DMS153 (cell line): ENCODE results near the gene SVEP1.
A peak's percentile ranks its signal among the peaks of the same experiment; 100 is the strongest.
"Not testable (repeated sequence)": the region's sequence is repeated elsewhere in the genome, so short reads cannot be mapped to it uniquely, and the experiment has no call there.

ENCODE experiments used
- DNase-seq: peaks from one replicate; lab custom pipeline; 2025; lab: John Stamatoyannopoulos, UW

Gene SVEP1

GRCh38 chr9:110364451-110364850, 215.1 kb downstream of the SVEP1 start:
- DNase-seq = no peak

DNA sequence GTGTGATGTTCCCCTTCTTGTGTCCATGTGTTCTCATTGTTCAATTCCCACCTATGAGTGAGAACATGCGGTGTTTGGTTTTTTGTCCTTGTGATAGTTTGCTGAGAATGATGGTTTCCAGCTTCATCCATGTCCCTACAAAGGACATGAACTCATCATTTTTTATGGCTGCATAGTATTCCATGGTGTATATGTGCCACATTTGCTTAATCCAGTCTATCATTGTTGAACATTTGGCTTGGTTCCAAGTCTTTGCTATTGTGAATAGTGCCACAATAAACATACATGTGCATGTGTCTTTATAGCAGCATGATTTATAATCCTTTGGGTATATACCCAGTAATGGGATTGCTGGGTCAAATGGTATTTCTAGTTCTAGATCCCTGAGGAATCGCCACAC, 220.5 kb downstream of the SVEP1 start:
- not testable (repeated sequence) for DNase-seq

DNA sequence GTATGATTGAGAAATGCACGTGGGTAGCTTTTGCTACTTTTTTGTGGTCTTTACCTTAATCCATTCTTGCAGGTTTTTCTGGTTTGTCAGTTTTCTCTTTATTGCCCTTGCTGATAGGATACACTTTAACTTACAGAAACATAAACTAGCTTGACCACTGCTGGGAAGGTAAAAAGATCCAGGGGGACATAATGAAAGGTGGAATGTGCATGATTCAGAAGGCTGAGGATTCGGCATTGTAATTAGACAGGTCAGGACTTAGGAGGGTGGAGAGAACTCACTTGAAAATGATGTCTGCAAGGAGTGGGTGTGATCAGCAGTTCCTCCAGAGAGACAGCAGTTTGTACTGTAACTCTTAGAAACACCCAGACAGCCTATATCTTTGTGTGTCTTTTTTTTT, 222.0 kb downstream of the SVEP1 start:
- no peak for DNase-seq

GRCh38 chr9:110356639-110357395, 222.7 kb downstream of the SVEP1 start:
- DNase-seq = no peak

DNA sequence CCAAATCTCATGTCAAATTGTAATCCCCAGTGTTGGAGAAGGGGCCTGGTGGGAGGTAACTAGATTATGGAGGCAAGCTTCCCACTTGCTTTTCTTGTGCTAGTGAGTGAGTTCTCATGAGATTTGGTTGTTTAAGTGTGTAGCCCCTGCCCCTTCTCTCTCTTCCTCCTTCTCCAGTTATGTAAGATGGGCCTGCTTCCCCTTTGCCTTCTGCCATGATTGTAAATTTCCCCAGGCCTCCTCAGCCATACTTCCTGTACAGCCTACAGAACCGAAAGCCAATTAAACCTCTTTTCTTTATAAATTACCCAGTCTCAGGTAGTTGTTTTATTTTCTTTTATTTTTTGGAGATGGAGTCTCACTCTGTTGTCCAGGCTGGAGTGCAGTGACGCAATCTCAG, 223.6 kb downstream of the SVEP1 start:
- DNase-seq = no peak

- DNase-seq = peak; percentile 58
These were observed 228.5 kb downstream of the SVEP1 start for GRCh38 chr9:110351009-110351467.

DNA sequence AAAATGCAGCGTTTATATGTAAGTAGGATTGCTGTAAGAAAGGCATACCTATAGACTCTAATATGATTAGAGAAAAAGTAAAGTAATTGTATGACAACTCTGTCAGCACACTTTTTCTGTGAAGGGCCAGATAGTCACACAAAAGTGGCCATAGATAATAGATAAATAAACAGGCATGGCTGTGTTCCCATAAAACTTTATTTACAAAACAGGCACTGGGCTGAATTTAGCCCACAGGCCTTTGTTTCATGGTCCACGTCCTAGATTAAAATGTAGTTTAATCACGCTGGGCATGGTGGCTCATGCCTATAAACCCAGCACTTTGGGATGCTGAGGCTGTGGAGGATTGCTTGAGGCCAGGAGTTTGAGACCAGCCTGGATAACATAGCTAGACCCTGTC, 233.2 kb downstream of the SVEP1 start:
- no peak for DNase-seq

DNA sequence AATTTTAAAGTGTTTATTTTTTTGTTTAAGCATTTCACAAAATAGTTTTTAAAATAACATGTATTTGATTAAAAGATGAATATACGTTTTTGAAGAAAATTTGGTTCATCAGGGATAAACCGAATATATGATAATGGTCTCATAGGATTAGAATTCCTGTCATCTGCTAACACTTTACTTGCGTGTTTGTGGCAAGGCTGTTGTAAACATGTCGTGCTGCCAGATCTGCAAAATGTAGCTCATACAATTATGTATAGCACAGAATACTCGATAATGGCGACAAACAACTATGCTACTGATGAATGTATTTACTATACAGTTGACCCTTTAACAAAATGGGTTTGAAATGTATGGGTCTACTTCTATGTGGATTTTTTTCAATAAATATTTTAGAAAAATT, 234.7 kb downstream of the SVEP1 start:
- DNase-seq = no peak

DNA sequence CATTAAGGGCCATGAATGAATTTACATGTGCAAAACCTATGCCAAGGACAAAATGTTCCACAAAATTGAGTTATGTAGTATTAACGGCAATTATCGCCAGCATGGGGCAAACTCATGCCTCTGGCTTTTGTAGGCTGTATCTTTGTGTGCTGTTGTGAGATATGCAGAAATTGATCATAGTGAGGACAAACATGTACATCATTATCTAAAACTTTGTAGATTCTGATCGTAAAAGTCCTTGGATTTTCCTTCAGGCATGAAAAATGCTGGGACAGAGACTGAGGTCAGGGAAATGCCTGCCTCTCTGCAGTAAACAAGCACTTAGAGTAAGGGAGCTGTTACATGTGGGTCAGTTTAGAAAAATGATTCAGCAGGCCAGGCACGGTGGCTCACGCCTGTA, 236.0 kb downstream of the SVEP1 start:
- DNase-seq = no peak

GRCh38 chr9:110340306-110340705, 239.2 kb downstream of the SVEP1 start:
- no peak for DNase-seq

GRCh38 chr9:110338143-110338542, 241.4 kb downstream of the SVEP1 start:
- no peak for DNase-seq

GRCh38 chr9:110337727-110338126, 241.8 kb downstream of the SVEP1 start, which contains the start of gene TXNDC8:
TSS of gene TXNDC8 (minus strand) at chr9:110337863.
- no peak for DNase-seq

DNA sequence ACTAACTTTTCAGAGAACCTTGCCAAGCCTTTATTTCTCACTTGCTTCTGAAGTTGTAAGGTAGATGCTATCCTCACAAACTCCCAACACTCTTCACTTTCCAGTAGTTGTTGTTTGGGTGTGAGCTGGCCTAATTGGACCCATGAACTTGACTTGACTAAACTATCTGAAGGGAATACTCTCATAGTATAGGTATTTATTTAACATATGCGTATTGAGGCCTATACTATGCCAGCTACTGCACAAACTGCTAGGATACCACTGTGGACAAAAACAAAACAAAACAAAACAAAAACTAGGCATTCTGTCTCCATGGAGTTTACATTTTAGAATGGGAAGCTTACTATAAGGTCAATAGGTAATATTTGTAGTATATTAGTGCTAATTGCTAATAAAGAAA, 243.2 kb downstream of the SVEP1 start:
- no peak for DNase-seq

DNA sequence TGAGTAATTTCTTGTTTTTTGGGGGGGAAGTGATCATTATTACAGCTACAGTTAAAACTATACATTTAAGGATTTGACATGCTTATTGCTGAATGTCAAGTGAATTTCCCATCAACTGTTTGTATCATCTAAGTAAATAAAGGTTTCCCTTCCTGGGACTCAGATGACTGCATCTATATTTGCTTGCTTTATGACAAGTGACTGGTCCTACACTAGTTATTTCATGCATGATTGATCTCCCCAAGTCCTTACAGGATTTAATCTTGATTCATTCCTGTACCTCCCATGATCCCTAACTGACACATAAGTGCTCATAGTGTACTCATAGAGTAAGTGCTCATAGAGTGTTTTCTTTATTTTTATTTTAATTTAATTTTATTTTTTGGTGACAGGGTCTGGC, 244.7 kb downstream of the SVEP1 start:
- no peak for DNase-seq

DNA sequence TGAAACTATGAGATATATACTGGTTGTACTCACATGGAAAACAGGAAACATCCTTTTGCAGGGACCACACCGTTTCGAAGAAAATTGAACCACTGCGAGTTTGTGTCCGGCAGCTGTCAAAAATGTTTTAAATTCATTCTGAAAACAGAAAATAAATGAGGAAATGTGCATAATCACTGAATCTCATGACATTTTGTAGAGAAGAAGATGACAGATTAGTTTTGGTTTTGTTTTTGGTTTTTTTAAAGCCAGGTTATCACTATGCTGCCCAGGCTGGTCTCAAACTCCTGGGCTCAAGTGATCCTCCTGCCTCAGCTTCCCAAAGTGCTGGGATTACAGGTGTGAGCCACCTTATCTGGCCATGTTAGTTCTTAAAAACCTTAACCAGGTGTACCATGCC, 245.4 kb downstream of the SVEP1 start:
- no peak for DNase-seq

GRCh38 chr9:110332766-110333165, 246.8 kb downstream of the SVEP1 start:
- no peak for DNase-seq

GRCh38 chr9:110330484-110331105, 248.9 kb downstream of the SVEP1 start:
- DNase-seq = no peak

- no peak for DNase-seq
These were observed 249.8 kb downstream of the SVEP1 start for GRCh38 chr9:110329639-110330230.

DNA sequence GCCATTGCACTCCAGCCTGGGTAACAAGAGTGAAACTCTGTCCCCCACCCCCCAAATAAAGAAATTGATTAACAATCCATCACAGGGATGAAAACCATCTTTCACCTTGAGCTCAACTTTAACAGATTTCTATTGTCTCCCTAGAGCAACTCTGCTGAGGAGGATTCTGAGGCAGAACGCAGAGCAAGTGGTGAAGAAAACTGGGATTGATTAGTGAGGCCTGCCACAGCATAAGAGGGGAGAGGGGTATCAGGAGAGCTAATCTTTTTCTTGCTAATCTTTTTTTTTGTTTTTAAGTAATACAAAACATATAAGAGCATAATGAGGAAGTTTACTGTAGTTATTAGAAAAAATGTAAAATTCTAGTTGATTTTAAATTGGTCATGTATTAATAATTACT, 250.8 kb downstream of the SVEP1 start:
- DNase-seq = no peak

DNA sequence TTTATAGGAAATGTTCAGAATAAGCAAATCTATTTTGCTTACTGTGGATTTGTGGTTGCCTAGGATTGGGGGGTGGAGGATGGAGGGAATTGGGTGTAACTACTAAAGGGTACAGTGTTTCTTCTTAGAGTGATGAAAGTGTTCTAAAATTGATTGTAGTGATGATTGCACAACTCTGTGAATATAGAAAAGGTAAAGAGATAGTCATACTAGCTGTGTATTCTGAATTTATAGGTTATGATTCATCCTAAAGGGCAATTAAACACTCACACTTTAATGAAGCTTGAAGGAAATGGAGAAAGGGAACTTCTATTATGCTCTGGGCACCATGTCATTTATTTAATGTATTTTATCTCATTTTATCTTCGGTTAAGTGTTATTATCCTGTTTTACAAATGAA, 251.8 kb downstream of the SVEP1 start:
- no peak for DNase-seq

DNA sequence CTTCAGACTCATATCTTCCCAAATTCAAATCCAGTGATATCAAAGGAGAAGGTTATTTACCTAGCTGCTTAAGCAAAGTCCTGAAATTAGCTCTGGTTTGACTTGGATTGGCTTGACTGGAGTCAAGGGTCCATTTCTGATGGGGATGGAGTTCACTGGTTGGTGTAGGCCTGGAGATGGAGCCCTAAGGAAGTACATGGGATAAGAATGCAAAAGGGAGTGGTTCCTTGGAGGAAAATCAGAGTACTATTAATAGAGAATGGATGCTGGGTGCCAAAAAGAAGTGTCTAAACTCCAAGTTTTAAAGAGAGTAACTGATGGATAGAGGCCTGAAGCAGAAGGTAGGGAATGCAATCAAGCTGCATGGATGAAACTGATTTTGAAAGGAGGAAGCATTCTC, 255.7 kb downstream of the SVEP1 start:
- no peak for DNase-seq

DNA sequence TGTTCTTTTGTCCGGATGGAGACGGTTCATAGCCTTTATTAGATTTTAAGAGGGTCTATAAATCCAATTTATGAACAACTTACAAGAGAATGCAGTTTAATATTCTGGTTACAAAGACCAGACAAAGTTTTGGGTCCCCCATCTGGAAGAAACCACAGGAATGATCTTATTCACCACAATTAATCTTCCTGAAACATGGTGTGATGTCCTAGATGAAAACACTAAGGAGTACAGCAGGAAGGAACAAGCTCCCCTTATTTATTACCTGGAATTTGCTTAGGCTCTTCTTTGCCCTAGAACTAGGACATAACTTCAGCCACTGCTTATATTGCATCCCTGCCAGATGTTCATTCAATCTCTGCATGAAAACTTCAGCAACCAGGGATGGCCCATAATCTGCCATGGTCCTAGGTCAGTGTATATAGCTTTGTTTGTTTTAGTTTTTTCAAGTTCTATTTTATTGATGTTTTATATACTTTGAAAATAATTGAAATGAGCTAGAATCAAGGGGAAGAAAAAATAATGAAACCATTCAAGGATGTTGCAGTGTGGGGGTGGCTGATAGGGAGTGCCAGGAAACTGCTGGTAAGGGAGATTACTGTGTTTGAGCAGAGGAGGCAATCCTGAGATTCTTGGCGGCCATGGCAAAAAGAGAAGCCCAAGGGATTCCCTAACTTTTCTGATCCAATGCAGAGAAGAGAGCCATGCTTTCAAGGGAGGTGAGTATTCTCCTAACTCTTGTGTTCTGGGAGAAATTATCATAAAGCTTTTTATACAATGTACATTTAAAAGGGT, 258.7 kb downstream of the SVEP1 start:
- DNase-seq = no peak
